ENCODE data around the gene PPA2.

DNA sequence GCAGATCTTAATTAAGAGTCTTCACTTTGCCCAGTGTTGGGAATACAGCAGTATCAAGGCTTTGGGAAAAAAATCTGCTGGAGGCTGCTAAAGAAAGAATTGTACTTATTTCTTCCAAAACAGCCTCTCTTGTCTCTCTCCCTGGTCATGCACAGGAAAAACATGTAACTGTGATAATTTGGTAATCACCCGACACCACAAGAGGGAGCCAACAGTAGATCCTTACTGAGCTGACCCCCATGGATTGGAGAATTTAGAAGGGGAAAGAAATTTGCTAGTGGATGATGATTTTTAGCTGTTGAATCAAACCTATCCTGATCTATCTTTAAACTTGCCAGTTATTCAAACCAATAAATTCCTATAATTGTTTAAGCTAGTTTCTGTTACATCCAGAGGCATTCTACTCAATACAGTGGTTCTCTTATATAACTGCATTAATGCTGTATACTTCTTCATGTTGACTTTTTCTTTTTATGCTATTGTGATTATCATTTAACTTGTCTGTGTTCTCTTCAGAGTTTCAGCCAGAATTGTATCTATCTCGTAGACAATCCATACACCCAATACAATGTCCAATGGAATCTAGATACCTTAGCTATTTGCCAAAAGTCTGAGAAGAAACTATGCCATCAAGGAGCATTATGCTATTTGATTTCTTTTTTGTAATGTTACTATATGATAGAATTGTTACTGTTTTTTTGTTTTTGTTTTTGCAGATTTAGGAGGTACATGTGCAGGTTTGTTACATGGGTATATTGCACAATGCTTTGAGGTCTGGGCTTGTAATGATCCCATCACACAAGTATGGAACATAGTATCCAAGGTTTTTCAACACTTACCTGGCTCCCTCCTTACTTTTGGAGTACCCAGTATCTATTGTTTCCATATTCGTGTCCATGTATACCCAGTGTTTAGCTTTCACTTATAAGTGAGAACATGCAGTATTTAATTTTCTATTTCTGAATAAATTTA lies 47.2 kb upstream of the PPA2 start:
- TF ChIP-seq CTCF (IDR thresholded peaks at IDR 0.05): peak; percentile 42 to 83 (median 75)
- no peak for TF ChIP-seq POLR2A (IDR thresholded peaks at IDR 0.05)
